Neuronal stem cell (in vitro differentiated cells): ENCODE data around the gene TRIM60.

ENCODE experiments used
- DNase-seq: peaks from one replicate; pipeline ENCODE4 v3.0.0-alpha.2; 2013; ENCODE audit warnings: low spot score
- H2AFZ ChIP-seq: one replicate; pipeline ENCODE4 v1.6.1; 2013; ENCODE audit warnings: mild to moderate bottlenecking, low read length, inconsistent platforms
- H2AK5ac ChIP-seq: 2 replicates; pipeline ENCODE4 v1.6.1; 2013; ENCODE audit warnings: low read depth, mild to moderate bottlenecking, inconsistent platforms, low read length, moderate library complexity, mixed read lengths
- H2BK120ac ChIP-seq: 2 replicates; pipeline ENCODE4 v1.6.1; 2013; ENCODE audit warnings: low read depth, mild to moderate bottlenecking, inconsistent platforms, low read length, moderate library complexity, mixed read lengths
- H2BK12ac ChIP-seq: one replicate; pipeline ENCODE4 v1.6.1; 2013; ENCODE audit warnings: low read length, inconsistent platforms
- H2BK15ac ChIP-seq: 2 replicates; pipeline ENCODE4 v1.6.1; 2013; ENCODE audit warnings: mild to moderate bottlenecking, low read length, inconsistent platforms, mixed read lengths
- H2BK5ac ChIP-seq: one replicate; pipeline ENCODE4 v1.6.1; 2013; ENCODE audit warnings: inconsistent platforms, mild to moderate bottlenecking, low read length, moderate library complexity
- H3K14ac ChIP-seq: one replicate; pipeline ENCODE4 v1.6.1; 2013; ENCODE audit warnings: low read length, inconsistent platforms
- H3K18ac ChIP-seq: 2 replicates; pipeline ENCODE4 v1.6.1; 2013; ENCODE audit warnings: low read length, inconsistent platforms
- H3K23ac ChIP-seq: 2 replicates; pipeline ENCODE4 v1.6.1; 2013; ENCODE audit warnings: low read depth, mild to moderate bottlenecking, mixed read lengths, low read length, inconsistent platforms; ENCODE audit not compliant: poor library complexity
- H3K27ac ChIP-seq: replicated peaks from 3 replicates; pipeline ENCODE4 v1.5.1; 2013; ENCODE audit warnings: low read length, inconsistent platforms
- H3K27me3 ChIP-seq, 3 experiments: 2 replicates each; pipeline ENCODE4 v1.6.1; 2013; ENCODE audit warnings: low read length in 3 of 3, mild to moderate bottlenecking in 2 of 3, inconsistent platforms in 1 of 3, low read depth in 1 of 3, mixed read lengths in 1 of 3, moderate library complexity in 1 of 3; ENCODE audit not compliant: control insufficient read depth in 3 of 3, insufficient read depth in 3 of 3
- H3K36me3 ChIP-seq, 2 donors: replicated peaks in 1 of 2; 2 replicates each; pipeline ENCODE4 v1.6.1; 2013; ENCODE audit warnings: low read length in 2 of 2; ENCODE audit not compliant: control insufficient read depth in 2 of 2, insufficient read depth in 2 of 2
- H3K4ac ChIP-seq: 2 replicates; pipeline ENCODE4 v1.6.1; 2013; ENCODE audit warnings: inconsistent platforms, mild to moderate bottlenecking, low read length, moderate library complexity
- H3K4me1 ChIP-seq, 2 donors: 1 replicate in 1 of 2; 2 replicates in 1 of 2; pipeline ENCODE4 v1.6.1; 2013; ENCODE audit warnings: low read length in 2 of 2, low read depth in 1 of 2; ENCODE audit not compliant: control insufficient read depth in 2 of 2, insufficient read depth in 1 of 2
- H3K4me2 ChIP-seq: one replicate; pipeline ENCODE4 v1.6.1; 2013; ENCODE audit warnings: mild to moderate bottlenecking, low read length, inconsistent platforms; ENCODE audit not compliant: insufficient read depth, poor library complexity, severe bottlenecking
- H3K4me3 ChIP-seq, 2 donors: 2 replicates each; pipeline ENCODE4 v1.5.1; 2013; ENCODE audit warnings: low read length in 2 of 2, mild to moderate bottlenecking in 2 of 2, inconsistent platforms in 1 of 2, moderate library complexity in 1 of 2
- H3K79me1 ChIP-seq: one replicate; pipeline ENCODE4 v1.6.1; 2013; ENCODE audit warnings: low read depth, mild to moderate bottlenecking, inconsistent platforms, low read length, moderate library complexity
- H3K9ac ChIP-seq: one replicate; pipeline ENCODE4 v1.6.1; 2013; ENCODE audit warnings: mild to moderate bottlenecking, low read depth, low read length, inconsistent platforms; ENCODE audit not compliant: poor library complexity
- H3K9me3 ChIP-seq, 2 donors: replicated peaks in 1 of 2; 2 replicates each; pipeline versions ENCODE3 to v1.6.1; 2013; ENCODE audit warnings: low read length in 2 of 2, mild to moderate bottlenecking in 2 of 2, inconsistent platforms in 1 of 2, low read depth in 1 of 2, mixed read lengths in 1 of 2, moderate library complexity in 1 of 2; ENCODE audit not compliant: control insufficient read depth in 2 of 2, insufficient read depth in 1 of 2
- H4K8ac ChIP-seq: one replicate; pipeline ENCODE4 v1.6.1; 2013; ENCODE audit warnings: low read depth, mild to moderate bottlenecking, inconsistent platforms, low read length, moderate library complexity
- H4K91ac ChIP-seq: one replicate; pipeline ENCODE4 v1.6.1; 2013; ENCODE audit warnings: low read length, low read depth, mild to moderate bottlenecking, inconsistent platforms; ENCODE audit not compliant: poor library complexity
- WGBS, 2 donors: extraction: QIAGEN DNeasy Blood & Tissue Kit; methylation state at CpG; one replicate each; pipeline ENCODE4 v1.1.7; 2013; ENCODE audit warnings: missing lambda C conversion rate in 2 of 2, mixed read lengths in 1 of 2; ENCODE audit not compliant: insufficient read length in 2 of 2, insufficient replicate concordance in 1 of 2; ENCODE audit errors: extremely low coverage in 2 of 2; 5-methylcytosine and 5-hydroxymethylcytosine counted together

Gene TRIM60

GRCh38 chr4:165058666-165059065, 26.9 kb downstream of the TRIM60 start:
- Histone ChIP-seq H3K4me3 (no peak overlapping the region), H3K36me3 (no peaks in the 10 kb centered on the region), H4K91ac (no peak overlapping the region), H3K27me3 (no peaks in the 10 kb centered on the region), H3K9ac (no peak overlapping the region), H2AK5ac (no peak overlapping the region), H3K9me3 (no peaks in the 10 kb centered on the region), H3K14ac (no peak overlapping the region), H2BK12ac (no peak overlapping the region), H2BK120ac (no peak overlapping the region), H3K4ac (no peak overlapping the region), H2BK5ac (no peak overlapping the region), H2AFZ (no peak overlapping the region), H3K4me1 (no peaks in the 10 kb centered on the region), H4K8ac (no peak overlapping the region), H3K4me2 (no peak overlapping the region), H3K18ac (no peak overlapping the region), H3K79me1 (no peaks in the 10 kb centered on the region), H3K27ac (no peak overlapping the region), H3K23ac (no peak overlapping the region), H2BK15ac (no peak overlapping the region)
- DNase-seq, result no peak
- WGBS, 2 donors, result no CpG with 5 or more reads among the region's 2 CpGs

- DNase-seq, result no peak
Measured at GRCh38 chr4:165059386-165059785, 27.6 kb downstream of the TRIM60 start.

DNA sequence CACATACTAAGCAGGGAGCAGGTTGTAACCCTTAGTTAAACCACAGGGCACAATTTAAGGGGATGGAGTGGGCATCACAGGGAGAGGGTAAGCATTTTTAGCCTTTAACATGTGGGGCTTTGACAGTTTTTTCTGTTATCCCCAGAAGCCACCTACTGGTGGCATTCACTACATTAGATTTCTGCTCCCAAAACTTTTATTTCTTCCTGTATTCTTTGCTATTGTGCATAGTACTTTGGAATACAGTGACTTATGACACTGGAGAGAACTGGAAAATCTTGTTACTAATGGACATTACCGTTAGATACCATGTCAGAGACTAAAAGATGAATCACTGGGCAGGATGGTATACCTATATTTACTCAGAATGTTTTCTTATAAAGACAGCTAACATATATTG, 29.1 kb downstream of the TRIM60 start:
- no peak overlapping the region for H3K4me3 ChIP-seq
- H3K14ac ChIP-seq, result no peak overlapping the region
- no peak overlapping the region for H4K91ac ChIP-seq
- H3K18ac ChIP-seq, result no peak overlapping the region
- H2BK120ac ChIP-seq, result no peak overlapping the region
- H2BK5ac ChIP-seq, result no peak overlapping the region
- H2AFZ ChIP-seq, result no peak overlapping the region
- H3K9me3 ChIP-seq, result no peaks in the 10 kb centered on the region
- WGBS, 2 donors, result no CpG with 5 or more reads among the region's 1 CpG
- no peak overlapping the region for H3K4ac ChIP-seq
- H2BK12ac ChIP-seq, result no peak overlapping the region
- H2AK5ac ChIP-seq, result no peak overlapping the region
- no peaks in the 10 kb centered on the region for H3K27me3 ChIP-seq
- no peaks in the 10 kb centered on the region for H3K4me1 ChIP-seq
- H3K23ac ChIP-seq, result no peak overlapping the region
- H3K27ac ChIP-seq, result no peak overlapping the region
- no peak overlapping the region for H3K9ac ChIP-seq
- H2BK15ac ChIP-seq, result no peak overlapping the region
- no peaks in the 10 kb centered on the region for H3K79me1 ChIP-seq
- H3K36me3 ChIP-seq, result no peaks in the 10 kb centered on the region
- H4K8ac ChIP-seq, result no peak overlapping the region
- H3K4me2 ChIP-seq, result no peak overlapping the region
- DNase-seq, result no peak

More at GRCh38 chr4:165059386-165059785, 27.6 kb downstream of the TRIM60 start:
- Histone ChIP-seq H3K14ac (no peak overlapping the region), H3K9ac (no peak overlapping the region), H3K9me3 (no peaks in the 10 kb centered on the region), H3K27me3 (no peaks in the 10 kb centered on the region), H2BK12ac (no peak overlapping the region), H3K4ac (no peak overlapping the region), H3K4me2 (no peak overlapping the region), H3K27ac (no peak overlapping the region), H4K91ac (no peak overlapping the region), H2BK15ac (no peak overlapping the region), H3K79me1 (no peaks in the 10 kb centered on the region), H2BK120ac (no peak overlapping the region), H3K23ac (no peak overlapping the region), H2AFZ (no peak overlapping the region), H3K4me1 (no peaks in the 10 kb centered on the region), H3K18ac (no peak overlapping the region), H3K36me3 (no peaks in the 10 kb centered on the region), H3K4me3 (no peak overlapping the region), H2AK5ac (no peak overlapping the region), H4K8ac (no peak overlapping the region), H2BK5ac (no peak overlapping the region)
- WGBS, 2 donors, result no CpG with 5 or more reads among the region's 4 CpGs

DNA sequence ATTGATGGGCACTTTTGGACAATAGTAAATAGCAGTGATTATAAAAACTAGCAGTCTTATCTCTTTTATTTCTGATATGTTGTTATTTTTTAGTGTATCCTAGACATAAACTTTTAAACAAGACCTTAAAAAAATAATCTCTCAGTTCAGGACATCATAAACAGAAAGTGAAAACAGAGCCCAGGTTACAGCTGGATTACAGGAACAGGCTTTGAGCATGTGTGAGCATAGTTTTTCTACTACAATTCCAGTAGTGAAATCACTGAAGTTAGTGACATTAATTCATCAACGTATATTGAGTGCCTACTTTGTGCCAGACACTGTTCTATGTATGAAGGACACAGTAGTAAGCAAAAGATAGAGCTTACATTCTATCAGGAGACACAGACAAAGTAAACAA, 38.8 kb downstream of the TRIM60 start:
- Histone ChIP-seq H4K91ac (no peak overlapping the region), H2AFZ (no peak overlapping the region), H2BK5ac (no peak overlapping the region), H3K79me1 (no peaks in the 10 kb centered on the region), H2BK12ac (no peak overlapping the region), H3K36me3 (no peaks in the 10 kb centered on the region), H2BK120ac (no peak overlapping the region), H3K23ac (no peak overlapping the region), H2AK5ac (no peak overlapping the region), H3K4me2 (no peak overlapping the region), H3K4me1 (peaks cover 2 to 4% of the 10 kb centered on the region in 2 donors), H2BK15ac (no peak overlapping the region), H4K8ac (no peak overlapping the region), H3K4ac (no peak overlapping the region), H3K14ac (no peak overlapping the region), H3K9ac (no peak overlapping the region), H3K27me3 (no peaks in the 10 kb centered on the region), H3K9me3 (no peaks in the 10 kb centered on the region), H3K27ac (no peak overlapping the region), H3K4me3 (no peak overlapping the region), H3K18ac (no peak overlapping the region)
- DNase-seq, result no peak
- WGBS, 2 donors, result no CpG with 5 or more reads among the region's 1 CpG
